HEK293 (cell line): ENCODE measurements around the gene UNC5B.
A peak's percentile ranks its signal among the peaks of the same experiment; 100 is the strongest.

ENCODE experiments used
- CTCF ChIA-PET: fragments of 350-600 bp; formaldehyde crosslinking; extraction: SDS; loops from one replicate; lab custom pipeline; 2021; ENCODE audit warnings: antibody characterized with exemption; lab: Yijun Ruan, JAX
- POLR2A ChIA-PET: fragments of 300-600 bp; formaldehyde crosslinking; extraction: SDS; loops from one replicate; lab custom pipeline; 2020; ENCODE audit warnings: antibody characterized with exemption, inconsistent platforms; lab: Yijun Ruan, JAX
- H3K27ac ChIP-seq: fragments of 200-500 bp; sonication (Bioruptor generic); 2 replicates; pipeline ENCODE4 v1.5.1; 2014; ENCODE audit warnings: low read depth, low read length, control low read depth, inconsistent platforms; ENCODE audit errors: extremely low read depth
- H3K36me3 ChIP-seq, 2 experiments: fragments of 200-500 bp in 1 of 2; sonication (Bioruptor generic) in 1 of 2; 1 replicate in 1 of 2; 2 replicates in 1 of 2; pipeline ENCODE4 v1.5.1; 2014 to 2017; ENCODE audit warnings: inconsistent platforms in 2 of 2, low read length in 2 of 2; ENCODE audit not compliant: control insufficient read depth in 2 of 2, insufficient read depth in 1 of 2
- H3K4me1 ChIP-seq: fragments of 200-500 bp; sonication (Bioruptor generic); 2 replicates; pipeline ENCODE4 v1.5.1; 2014; ENCODE audit warnings: mild to moderate bottlenecking, low read length, inconsistent platforms; ENCODE audit not compliant: control insufficient read depth, insufficient read depth
- H3K4me3 ChIP-seq: 2 replicates; pipeline ENCODE4 v1.5.1; 2011; ENCODE audit warnings: low read depth, mild to moderate bottlenecking, control low read depth, low read length, moderate library complexity
- H3K9me3 ChIP-seq: fragments of 200-500 bp; sonication (Bioruptor generic); 2 replicates; pipeline ENCODE4 v1.5.1; 2014; ENCODE audit warnings: low read depth, low read length, inconsistent platforms; ENCODE audit not compliant: control insufficient read depth, insufficient read depth
- KLF7 ChIP-seq: fragments of 450-650 bp; formaldehyde crosslinking; IDR thresholded peaks from 2 replicates; pipeline ENCODE4 v1.5.1; 2016; ENCODE audit warnings: missing biosample characterization, missing genetic modification characterization, borderline replicate concordance
- ZBTB48 ChIP-seq: fragments of 450-650 bp; formaldehyde crosslinking; IDR thresholded peaks from 2 replicates; pipeline ENCODE4 v1.5.1; 2016; ENCODE audit warnings: missing biosample characterization, missing genetic modification characterization
- ZNF223 ChIP-seq: fragments of 450-650 bp; formaldehyde crosslinking; IDR thresholded peaks from 2 replicates; pipeline ENCODE4 v1.5.1; 2016; ENCODE audit warnings: missing biosample characterization, missing genetic modification characterization
- ZNF394 ChIP-seq: fragments of 450-650 bp; formaldehyde crosslinking; IDR thresholded peaks from 2 replicates; pipeline ENCODE4 v1.5.1; 2016; ENCODE audit warnings: missing biosample characterization, missing genetic modification characterization, mild to moderate bottlenecking, moderate library complexity, borderline replicate concordance
- ZNF416 ChIP-seq: fragments of 450-650 bp; formaldehyde crosslinking; IDR thresholded peaks from 2 replicates; pipeline ENCODE4 v1.5.1; 2016; ENCODE audit warnings: missing biosample characterization, missing genetic modification characterization
- ZNF501 ChIP-seq: fragments of 450-650 bp; formaldehyde crosslinking; IDR thresholded peaks from 2 replicates; pipeline ENCODE4 v1.5.1; 2016; ENCODE audit warnings: missing biosample characterization, missing genetic modification characterization
- ZNF561 ChIP-seq: fragments of 450-650 bp; IDR thresholded peaks from 2 replicates; pipeline ENCODE4 v1.5.1; 2018; ENCODE audit warnings: missing biosample characterization, missing genetic modification characterization, borderline replicate concordance
- ZNF621 ChIP-seq: fragments of 450-650 bp; formaldehyde crosslinking; IDR thresholded peaks from 2 replicates; pipeline ENCODE4 v1.5.1; 2017; ENCODE audit warnings: missing biosample characterization, missing genetic modification characterization
- ZNF623 ChIP-seq: fragments of 450-650 bp; formaldehyde crosslinking; IDR thresholded peaks from 2 replicates; pipeline ENCODE4 v1.5.1; 2016; ENCODE audit warnings: missing biosample characterization, missing genetic modification characterization
- ZNF629 ChIP-seq: fragments of 450-650 bp; formaldehyde crosslinking; IDR thresholded peaks from 2 replicates; pipeline ENCODE4 v1.5.1; 2017; ENCODE audit warnings: missing biosample characterization, missing genetic modification characterization
- ZNF658 ChIP-seq: fragments of 450-650 bp; formaldehyde crosslinking; IDR thresholded peaks from 2 replicates; pipeline ENCODE4; 2016; ENCODE audit warnings: missing biosample characterization, missing genetic modification characterization
- ZNF777 ChIP-seq: fragments of 450-650 bp; formaldehyde crosslinking; IDR thresholded peaks from 2 replicates; pipeline ENCODE4 v1.5.1; 2017; ENCODE audit warnings: missing biosample characterization, missing genetic modification characterization, borderline replicate concordance
- TF ChIP-seq, protein P1 (sequence below): fragments of 450-650 bp; formaldehyde crosslinking; IDR thresholded peaks from 2 replicates; pipeline ENCODE4 v1.5.1; 2016; ENCODE audit warnings: missing biosample characterization, missing genetic modification characterization, low read depth
- TF ChIP-seq, protein P2 (sequence below): fragments of 450-650 bp; formaldehyde crosslinking; IDR thresholded peaks from 2 replicates; pipeline ENCODE4 v1.5.1; 2016; ENCODE audit warnings: missing biosample characterization, missing genetic modification characterization
- TF ChIP-seq, protein P3 (sequence below): fragments of 450-650 bp; formaldehyde crosslinking; IDR thresholded peaks from 2 replicates; pipeline ENCODE4 v1.5.1; 2016; ENCODE audit warnings: missing biosample characterization, missing genetic modification characterization
- TF ChIP-seq, protein P4 (sequence below): fragments of 450-650 bp; formaldehyde crosslinking; IDR thresholded peaks from 2 replicates; pipeline ENCODE4 v1.5.1; 2016; ENCODE audit warnings: missing biosample characterization, missing genetic modification characterization
- TF ChIP-seq, protein P5 (sequence below): fragments of 450-650 bp; formaldehyde crosslinking; IDR thresholded peaks from 2 replicates; pipeline ENCODE4 v1.5.1; 2017; ENCODE audit warnings: missing biosample characterization, missing genetic modification characterization

UNC5B gene

DNA sequence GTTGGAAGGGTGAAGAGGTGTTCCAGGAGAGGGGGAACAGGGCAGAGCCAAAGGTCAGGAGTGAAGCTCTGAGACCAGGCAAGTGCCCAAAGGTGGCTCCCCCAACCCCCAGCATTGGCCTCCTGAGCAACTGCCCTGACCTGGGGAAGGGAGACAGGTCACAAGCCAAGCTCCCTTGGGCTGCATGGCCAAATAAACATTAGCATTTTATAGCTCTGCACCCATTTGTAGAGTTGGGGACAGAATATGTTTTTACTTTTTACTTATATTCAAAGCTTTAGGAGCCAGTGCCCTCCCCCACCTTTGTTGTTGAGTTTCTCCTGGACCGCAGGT is 4.0 kb downstream of the UNC5B start:
- H3K4me3 ChIP-seq: no peak overlapping the region
- peaks cover 29% of the 10 kb centered on the region for H3K4me1 ChIP-seq
- ChIA-PET CTCF (interaction anchor here (0.5 to 2.1 kb wide), 6 partner anchors 10 to 1532 kb away, joined by 3 to 8 read pairs (median 4); no protein-coding TSS in a partner anchor), POLR2A (interaction anchor here (0.8 kb wide), 1 partner anchor 20 kb away, joined by 3 read pairs; no protein-coding TSS in a partner anchor)
- H3K9me3 ChIP-seq: no peaks in the 10 kb centered on the region
- peak overlapping the region; percentile 82; the same call in 1 of the 2 replicates for H3K27ac ChIP-seq
- peaks cover 0 to 4% of the 10 kb centered on the region in 2 experiments; a peak in 1 of 3 replicates for H3K36me3 ChIP-seq
- TF ChIP-seq ZNF223 (tag by site-specific recombination) (no peak), ZNF623 (tag by site-specific recombination) (no peak), KLF7 (tag by site-specific recombination) (no peak), ZNF777 (tag by site-specific recombination) (no peak), ZNF394 (tag by site-specific recombination) (no peak), ZNF658 (tag by site-specific recombination) (no peak), ZNF621 (tag by site-specific recombination) (no peak), ZNF561 (tag by site-specific recombination) (no peak), ZNF629 (tag by site-specific recombination) (no peak), ZBTB48 (tag by site-specific recombination) (no peak), ZNF501 (no peak), ZNF416 (tag by site-specific recombination) (no peak)
- TF ChIP-seq, protein P1, sequence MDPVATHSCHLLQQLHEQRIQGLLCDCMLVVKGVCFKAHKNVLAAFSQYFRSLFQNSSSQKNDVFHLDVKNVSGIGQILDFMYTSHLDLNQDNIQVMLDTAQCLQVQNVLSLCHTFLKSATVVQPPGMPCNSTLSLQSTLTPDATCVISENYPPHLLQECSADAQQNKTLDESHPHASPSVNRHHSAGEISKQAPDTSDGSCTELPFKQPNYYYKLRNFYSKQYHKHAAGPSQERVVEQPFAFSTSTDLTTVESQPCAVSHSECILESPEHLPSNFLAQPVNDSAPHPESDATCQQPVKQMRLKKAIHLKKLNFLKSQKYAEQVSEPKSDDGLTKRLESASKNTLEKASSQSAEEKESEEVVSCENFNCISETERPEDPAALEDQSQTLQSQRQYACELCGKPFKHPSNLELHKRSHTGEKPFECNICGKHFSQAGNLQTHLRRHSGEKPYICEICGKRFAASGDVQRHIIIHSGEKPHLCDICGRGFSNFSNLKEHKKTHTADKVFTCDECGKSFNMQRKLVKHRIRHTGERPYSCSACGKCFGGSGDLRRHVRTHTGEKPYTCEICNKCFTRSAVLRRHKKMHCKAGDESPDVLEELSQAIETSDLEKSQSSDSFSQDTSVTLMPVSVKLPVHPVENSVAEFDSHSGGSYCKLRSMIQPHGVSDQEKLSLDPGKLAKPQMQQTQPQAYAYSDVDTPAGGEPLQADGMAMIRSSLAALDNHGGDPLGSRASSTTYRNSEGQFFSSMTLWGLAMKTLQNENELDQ (tag by site-specific recombination): no peak
- TF ChIP-seq, protein P2, sequence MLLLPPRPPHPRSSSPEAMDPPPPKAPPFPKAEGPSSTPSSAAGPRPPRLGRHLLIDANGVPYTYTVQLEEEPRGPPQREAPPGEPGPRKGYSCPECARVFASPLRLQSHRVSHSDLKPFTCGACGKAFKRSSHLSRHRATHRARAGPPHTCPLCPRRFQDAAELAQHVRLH (tag by site-specific recombination): no peak
- TF ChIP-seq, protein P3, sequence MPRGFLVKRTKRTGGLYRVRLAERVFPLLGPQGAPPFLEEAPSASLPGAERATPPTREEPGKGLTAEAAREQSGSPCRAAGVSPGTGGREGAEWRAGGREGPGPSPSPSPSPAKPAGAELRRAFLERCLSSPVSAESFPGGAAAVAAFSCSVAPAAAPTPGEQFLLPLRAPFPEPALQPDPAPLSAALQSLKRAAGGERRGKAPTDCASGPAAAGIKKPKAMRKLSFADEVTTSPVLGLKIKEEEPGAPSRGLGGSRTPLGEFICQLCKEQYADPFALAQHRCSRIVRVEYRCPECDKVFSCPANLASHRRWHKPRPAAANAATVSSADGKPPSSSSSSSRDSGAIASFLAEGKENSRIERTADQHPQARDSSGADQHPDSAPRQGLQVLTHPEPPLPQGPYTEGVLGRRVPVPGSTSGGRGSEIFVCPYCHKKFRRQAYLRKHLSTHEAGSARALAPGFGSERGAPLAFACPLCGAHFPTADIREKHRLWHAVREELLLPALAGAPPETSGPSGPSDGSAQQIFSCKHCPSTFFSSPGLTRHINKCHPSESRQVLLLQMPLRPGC (tag by site-specific recombination): no peak
- TF ChIP-seq, all 188 proteins: peak for 0

DNA sequence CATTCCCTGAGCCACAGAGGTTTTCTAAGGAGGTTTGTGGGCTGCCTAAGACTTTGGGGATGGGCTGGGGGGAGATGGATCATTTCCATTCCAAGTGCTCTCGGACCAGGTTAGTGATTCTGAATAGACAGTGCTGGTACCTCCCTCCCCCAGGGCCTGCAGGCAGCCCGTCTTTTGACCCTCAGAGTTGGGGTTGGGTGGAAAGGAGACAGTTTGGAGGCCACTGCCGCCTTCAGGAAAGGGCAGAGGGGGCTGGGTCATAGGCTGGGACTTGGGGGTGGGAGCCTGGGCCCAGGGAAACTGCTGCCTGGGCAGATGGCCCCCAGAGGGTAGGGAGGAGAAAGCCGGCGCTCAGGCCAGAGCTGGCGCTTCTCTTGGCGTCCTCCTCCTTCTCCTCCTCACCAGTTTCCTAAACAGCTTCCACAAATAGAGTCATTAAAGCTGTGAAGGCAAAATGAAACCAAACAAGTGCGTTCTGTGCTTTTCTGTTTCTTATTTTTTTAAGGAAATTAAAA is 4.4 kb downstream of the UNC5B start:
- H3K4me3 ChIP-seq: no peak overlapping the region; the same call in 1 of the 2 replicates
- POLR2A ChIA-PET: interaction anchor here (0.8 kb wide), 1 partner anchor 19 kb away, joined by 3 read pairs; no protein-coding TSS in a partner anchor
- peaks cover 0 to 8% of the 10 kb centered on the region in 2 experiments; a peak in 1 of 3 replicates for H3K36me3 ChIP-seq
- TF ChIP-seq, protein P4, sequence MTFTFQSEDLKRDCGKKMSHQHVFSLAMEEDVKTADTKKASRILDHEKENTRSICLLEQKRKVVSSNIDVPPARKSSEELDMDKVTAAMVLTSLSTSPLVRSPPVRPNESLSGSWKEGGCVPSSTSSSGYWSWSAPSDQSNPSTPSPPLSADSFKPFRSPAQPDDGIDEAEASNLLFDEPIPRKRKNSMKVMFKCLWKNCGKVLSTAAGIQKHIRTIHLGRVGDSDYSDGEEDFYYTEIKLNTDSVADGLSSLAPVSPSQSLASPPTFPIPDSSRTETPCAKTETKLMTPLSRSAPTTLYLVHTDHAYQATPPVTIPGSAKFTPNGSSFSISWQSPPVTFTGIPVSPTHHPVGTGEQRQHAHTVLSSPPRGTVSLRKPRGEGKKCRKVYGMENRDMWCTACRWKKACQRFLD: no peak
- TF ChIP-seq, protein P5, sequence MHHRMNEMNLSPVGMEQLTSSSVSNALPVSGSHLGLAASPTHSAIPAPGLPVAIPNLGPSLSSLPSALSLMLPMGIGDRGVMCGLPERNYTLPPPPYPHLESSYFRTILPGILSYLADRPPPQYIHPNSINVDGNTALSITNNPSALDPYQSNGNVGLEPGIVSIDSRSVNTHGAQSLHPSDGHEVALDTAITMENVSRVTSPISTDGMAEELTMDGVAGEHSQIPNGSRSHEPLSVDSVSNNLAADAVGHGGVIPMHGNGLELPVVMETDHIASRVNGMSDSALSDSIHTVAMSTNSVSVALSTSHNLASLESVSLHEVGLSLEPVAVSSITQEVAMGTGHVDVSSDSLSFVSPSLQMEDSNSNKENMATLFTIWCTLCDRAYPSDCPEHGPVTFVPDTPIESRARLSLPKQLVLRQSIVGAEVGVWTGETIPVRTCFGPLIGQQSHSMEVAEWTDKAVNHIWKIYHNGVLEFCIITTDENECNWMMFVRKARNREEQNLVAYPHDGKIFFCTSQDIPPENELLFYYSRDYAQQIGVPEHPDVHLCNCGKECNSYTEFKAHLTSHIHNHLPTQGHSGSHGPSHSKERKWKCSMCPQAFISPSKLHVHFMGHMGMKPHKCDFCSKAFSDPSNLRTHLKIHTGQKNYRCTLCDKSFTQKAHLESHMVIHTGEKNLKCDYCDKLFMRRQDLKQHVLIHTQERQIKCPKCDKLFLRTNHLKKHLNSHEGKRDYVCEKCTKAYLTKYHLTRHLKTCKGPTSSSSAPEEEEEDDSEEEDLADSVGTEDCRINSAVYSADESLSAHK (tag by site-specific recombination): peak; percentile 86
- H3K27ac ChIP-seq: peak overlapping the region; percentile 82
- CTCF ChIA-PET: interaction anchor here (0.5 to 2.1 kb wide), 4 partner anchors 10 to 313 kb away, joined by 3 to 8 read pairs (median 5); no protein-coding TSS in a partner anchor
- H3K9me3 ChIP-seq: no peaks in the 10 kb centered on the region
- peaks cover 29% of the 10 kb centered on the region for H3K4me1 ChIP-seq
